ENCODE results near the gene WNT10A.

Gene WNT10A

DNA sequence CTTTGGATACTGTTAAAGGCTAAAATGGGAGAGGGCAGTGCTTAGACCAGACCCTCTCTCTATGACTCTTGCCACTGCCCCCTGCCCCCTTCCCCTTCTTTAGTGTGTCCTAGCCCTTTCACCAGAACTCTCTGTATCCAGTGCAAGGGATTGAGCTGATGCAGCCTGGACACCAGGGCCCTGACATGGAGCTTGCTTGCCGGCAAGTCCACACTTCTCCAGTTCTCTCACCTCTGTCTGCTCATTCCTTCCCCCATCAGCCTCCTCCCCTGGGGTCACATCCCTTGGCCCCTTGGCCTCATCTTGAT is 22.6 kb upstream of the WNT10A start:
- no peak for DNase-seq

DNA sequence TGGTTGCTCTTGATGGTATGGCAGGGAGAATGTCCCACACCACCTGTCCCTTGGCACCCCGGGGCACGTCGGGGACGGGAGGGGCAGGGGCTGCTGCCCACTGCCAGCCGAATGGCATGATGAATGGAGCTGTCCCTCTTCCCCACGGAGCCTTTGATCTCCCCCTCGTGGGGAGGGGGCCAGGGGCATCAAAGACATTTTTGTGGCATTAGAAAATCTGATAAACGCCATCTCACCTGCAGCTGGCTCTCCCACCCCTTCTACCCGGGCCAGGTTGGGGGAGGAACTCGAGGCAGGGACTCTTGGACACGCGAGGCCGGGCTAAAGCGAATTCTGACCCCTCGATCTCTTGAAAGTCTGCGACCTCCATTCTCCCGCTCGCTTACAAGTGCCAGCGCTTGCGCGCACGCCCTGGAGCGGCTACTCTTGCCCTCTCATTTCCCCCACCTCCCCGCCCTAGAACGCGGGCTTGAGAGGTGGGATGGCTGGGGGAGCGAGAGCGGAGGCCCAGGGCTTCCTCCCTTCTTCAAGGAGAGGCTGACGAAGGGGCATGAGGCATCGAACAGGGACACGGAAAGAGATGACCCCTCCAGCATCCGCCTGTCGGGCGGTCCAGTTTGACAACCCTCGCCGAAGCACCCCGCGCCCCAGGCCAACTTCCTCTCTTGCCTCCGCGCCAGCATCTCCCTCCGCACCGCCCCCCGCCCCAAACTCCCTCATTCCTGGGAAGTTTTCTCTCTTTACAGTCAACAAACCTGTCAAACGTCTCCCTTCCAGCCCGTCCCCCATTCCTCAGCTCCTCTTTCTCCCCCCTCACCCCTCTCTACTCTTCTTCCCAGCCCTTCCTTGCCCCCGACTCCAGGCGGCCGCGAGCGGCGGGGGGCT is 21.7 kb upstream of the WNT10A start:
- DNase-seq: peak; percentile 74

DNA sequence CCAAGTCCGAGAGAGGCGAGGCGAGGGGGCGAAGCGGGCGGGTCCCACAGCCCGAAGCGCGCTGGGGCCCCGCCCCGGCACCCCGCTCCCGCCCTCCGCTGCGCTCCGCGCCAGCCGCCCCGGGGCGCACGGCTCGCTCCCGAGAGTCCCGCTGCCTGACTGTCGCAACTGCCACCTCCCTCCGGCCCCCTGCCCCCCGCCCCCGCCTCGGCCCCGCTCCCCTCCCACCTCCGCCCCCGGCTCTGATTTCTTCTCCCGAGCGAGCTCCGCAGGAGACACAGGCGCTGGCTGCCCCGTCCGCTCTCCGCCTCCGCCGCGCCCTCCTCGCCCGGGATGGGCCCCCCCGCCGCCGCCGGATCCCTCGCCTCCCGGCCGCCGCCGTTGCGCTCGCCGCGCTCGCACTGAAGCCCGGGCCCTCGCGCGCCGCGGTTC is 21.1 kb upstream of the WNT10A start, which contains the start of gene WNT6:
Gene WNT6 (plus strand): TSS at position 250 of the 432 bp plus-strand sequence. CDS start 233 bp downstream, outside the sequence.
- peak; percentile 79 for DNase-seq

DNA sequence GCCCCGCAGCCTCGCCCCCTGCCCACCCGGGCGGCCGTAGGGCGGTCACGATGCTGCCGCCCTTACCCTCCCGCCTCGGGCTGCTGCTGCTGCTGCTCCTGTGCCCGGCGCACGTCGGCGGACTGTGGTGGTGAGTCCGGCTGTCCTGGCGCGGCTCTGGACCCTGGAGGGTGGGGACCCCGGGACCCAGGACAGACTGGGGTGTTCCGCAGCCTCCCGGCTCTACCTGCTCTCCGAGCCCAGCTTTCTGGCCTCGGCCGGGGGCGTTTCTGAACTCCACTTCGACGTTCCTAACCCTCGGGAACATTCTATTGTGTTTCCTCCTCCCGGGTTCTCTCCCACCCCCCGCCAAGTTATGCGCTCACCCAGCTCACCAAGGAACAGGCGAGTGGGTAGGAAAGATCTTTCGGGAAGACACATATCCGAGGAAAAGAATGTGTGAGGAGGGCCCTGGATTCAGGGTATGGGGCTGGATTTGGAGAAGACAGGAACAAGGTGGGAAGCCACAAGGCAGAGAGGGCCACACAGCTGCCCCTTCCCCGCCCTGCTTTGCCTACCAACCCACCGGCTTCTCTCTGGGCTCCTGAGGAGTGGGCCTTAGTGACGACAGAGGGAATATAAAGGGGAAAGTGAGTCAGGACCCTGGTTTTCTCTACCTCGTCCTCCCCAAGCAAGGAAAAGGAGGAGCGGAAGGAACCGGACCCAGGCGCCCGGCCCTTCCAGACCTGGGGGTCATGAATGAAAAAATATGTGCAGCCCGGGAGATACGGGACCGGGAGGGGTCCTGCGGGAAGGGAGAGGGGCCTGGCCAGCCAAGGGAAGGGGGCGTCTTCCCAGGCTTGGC is 20.4 kb upstream of the WNT10A start:
- DNase-seq: peak; percentile 65

DNA sequence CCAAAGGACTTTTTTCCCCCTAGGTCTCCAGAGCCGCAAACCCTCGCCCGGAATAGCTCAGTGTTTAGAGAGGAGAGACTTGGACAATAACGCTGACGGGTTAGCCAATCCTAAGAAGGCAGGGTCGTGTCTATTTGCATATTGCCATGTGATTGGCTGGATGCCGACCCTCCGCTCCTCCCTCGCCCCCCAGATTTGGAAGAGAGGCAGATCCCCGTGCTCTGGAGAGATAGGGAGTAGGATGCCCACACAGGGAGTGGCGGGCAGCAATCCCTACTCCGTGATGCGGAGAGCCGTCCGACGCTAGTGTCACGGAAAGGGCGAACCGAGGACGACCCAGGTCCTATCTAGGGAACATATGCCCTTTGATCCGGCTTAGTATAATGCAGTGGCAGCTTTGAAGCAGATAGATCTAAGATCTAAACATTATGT is 19.7 kb upstream of the WNT10A start:
- peak; percentile 97 for DNase-seq

DNA sequence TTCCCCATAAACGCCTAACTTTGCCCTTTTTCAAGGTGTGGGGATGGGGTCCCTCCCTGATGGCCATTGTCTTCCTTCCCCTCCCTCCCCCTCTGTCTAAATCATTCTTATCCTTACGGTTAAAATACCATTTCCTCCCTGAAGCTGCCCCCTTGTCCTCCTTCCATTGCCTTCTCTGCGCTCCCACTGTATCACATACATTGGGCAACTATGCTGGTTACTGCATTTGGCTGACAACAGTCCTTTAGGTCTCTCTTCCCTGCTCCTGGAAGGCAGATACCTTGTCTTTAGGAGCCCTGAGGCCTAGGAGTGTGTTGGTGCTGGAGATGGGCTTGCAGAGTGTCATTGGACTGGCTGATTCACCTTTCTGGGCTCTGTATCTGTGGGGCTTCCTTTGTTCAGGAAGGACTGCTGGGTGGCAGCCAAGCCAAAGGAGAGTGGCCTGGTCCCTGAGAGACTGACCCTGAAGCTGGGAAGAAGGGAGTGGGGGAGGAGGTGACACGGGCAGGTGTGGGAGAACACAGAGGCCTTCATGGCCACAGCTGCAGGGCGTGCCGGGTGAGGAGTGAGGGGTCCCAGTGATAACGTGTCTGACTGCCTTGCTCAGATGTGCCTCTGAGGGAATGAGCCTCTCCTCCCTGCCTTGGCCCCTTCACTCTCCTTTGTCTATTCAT is 18.9 kb upstream of the WNT10A start:
- DNase-seq: peak; percentile 62

DNA sequence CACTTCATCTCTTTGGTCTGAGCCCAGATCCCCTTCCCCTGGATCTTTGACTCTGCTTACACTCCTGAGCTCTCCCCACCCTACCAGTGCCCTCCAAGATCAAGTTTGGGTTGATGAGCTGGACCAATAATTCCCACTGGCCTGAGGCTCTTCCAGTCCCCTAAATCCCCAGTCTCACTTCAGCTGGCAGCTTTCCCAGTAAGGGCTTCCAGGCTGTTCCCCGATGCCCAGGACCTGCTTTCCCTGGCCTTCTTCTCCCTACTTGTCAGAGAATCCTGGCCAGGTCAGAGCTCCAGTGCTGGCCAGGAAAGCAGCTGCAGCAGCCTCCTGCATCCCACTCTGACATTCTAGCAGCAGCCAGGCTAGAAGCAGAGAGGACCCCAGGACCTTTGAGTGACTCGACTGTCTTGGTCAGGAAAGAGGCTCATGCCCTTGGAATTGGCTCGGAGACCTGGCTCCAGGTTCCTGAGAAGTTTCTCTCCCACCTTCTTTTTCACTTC is 17.6 kb upstream of the WNT10A start:
- no peak for DNase-seq

DNA sequence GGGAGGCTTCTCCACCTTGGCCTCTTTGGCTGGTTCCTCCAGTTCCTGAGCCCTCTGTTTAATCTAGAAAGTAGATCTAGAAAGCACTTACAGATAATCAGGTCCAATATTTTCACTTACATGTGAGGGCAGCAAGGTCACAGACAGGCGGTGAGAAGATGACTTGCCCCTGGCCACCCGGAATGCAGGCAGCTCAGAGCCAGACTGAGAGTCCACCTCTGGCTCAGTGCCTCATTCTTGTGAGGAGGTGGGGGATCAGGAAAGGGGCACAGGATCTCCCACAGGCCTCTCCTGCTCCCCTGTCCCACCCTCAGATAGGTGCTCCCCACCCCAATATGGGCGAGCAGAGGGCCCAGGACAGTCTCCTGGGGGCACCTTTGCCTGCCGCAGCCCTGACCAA is 15.3 kb upstream of the WNT10A start:
- peak; percentile 81 for DNase-seq

DNA sequence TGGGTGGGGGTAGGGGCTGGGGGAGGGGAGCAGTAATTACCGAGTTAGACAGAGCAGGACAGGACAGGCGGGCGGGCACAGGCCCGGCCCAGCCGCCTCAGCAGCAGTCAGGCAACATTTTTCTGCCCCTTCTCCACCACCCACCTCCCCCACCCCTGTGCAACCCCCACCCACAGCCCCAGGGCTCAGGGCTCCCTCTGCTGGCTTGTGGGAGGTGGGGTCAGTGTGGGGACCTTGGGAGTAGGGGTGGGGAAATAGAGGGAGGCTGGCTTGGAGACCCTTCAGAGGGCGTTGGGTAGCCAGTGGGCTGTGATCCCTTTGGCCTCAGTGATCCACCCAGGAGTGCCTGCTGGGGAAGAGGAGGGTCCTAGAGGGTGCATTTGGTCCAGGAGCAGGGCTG is 14.7 kb upstream of the WNT10A start:
- peak; percentile 79 for DNase-seq

DNA sequence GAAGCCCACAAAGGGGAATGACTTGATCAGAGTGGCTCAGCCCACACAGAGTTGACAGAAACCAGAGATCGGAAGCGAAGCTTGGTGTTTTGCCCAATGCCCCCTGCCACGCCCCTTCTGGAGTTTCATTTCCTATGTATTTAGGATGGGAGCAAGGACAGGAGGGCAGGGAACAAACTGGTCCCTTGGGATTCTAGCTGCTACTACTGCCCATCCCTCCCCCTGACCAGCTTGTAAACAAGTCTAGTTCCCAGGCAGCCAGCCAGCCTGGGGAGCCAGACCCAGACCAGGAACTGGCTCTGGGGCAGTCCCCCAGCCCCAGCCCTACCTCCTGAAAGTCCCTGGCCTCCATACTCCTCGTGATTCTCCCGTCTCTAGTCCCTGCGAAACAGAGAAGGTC is 12.8 kb upstream of the WNT10A start:
- DNase-seq: peak; percentile 62

DNA sequence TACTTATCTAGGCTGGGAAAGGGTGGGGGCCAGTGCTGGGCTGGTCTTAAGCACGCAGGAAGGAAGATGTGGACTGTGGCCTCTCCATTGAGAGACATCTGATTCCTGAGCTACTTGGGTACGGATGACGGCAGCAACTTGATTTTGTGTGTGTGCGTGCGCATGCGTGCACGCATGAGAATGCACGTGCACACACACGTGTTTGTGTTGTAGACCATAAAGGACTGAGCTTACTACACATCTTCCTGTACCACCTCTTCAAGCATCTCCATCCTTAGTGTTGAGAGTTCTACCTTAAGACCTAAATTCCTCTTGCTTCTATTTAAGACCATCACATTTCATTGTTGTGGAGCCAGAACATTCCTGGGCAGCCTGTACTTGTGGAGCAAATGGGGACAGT is 11.6 kb upstream of the WNT10A start:
- DNase-seq: no peak

DNA sequence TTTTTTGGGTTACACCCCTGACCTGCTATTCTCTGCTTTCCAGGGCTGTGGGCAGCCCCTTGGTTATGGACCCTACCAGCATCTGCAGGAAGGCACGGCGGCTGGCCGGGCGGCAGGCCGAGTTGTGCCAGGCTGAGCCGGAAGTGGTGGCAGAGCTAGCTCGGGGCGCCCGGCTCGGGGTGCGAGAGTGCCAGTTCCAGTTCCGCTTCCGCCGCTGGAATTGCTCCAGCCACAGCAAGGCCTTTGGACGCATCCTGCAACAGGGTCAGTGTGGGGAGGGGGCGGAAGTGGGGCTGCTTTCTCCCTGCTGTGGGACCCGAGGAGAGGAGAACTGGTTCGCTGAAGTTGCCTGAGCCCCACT is 9.7 kb upstream of the WNT10A start:
- DNase-seq: no peak

DNA sequence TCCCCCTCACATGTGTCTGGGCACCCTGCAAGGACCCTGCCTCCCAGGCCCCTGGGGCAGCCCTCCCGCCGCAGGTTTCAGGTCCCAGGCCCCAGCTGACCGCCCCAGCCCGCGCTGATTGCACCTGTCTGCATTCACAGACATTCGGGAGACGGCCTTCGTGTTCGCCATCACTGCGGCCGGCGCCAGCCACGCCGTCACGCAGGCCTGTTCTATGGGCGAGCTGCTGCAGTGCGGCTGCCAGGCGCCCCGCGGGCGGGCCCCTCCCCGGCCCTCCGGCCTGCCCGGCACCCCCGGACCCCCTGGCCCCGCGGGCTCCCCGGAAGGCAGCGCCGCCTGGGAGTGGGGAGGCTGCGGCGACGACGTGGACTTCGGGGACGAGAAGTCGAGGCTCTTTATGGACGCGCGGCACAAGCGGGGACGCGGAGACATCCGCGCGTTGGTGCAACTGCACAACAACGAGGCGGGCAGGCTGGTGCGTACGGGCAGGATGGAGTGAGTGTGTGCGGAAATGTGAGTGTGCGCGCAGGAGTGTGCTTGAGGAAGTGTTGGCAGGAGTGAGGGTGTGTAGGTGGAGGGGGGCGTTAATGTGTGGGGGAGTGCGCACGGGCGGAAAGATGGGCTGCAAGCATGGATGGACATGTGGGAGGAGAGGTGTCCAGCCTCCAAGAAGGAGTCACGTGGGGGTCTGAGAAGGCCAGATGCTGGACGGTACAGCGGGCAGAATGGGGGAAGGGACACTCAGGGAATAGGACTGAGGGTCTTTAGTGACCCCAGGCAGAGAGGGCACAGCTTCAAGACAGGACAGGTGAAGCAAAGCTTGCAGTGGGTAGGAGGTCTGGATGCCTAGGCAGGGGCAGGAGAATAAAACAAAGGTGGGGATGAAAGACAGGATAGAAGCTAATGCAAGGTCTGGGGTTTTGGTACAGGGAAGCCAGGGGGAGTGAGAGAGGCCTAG is 9.0 kb upstream of the WNT10A start:
- no peak for DNase-seq

DNA sequence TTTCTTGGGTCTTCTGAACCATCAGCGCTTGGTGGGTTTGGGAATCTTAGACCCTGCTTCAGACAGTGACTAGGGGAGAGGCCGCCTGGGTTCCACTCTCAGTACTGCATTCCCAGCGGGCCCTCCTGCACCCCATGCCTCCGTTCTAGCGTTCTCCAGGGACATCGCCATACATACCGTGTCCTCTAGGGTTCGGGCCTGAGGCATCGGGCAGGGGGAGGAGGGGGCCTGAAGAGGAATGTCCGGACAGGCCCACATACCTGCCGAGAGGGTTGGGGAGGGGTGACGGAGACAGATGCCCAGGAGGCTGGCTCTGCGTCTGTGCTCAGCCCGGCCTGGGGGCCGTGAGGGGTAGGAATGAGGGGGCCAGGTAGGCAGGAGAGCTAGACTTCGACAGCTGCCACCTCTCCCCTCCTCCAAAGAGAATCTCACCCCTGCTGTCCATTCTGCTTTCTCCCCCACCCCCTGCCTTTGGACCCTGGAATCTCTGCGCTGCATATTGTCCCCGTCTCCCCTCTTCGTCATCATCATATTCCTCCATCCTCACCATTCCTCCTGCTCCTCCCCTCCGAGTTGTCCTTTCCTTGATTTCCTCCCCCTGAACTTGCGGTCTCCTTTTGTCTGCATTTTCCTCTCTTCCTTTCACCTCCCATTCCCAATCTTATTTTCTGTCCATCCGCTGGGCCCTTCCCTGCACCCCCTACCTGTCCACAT is 7.8 kb upstream of the WNT10A start:
- peak; percentile 70 for DNase-seq

DNA sequence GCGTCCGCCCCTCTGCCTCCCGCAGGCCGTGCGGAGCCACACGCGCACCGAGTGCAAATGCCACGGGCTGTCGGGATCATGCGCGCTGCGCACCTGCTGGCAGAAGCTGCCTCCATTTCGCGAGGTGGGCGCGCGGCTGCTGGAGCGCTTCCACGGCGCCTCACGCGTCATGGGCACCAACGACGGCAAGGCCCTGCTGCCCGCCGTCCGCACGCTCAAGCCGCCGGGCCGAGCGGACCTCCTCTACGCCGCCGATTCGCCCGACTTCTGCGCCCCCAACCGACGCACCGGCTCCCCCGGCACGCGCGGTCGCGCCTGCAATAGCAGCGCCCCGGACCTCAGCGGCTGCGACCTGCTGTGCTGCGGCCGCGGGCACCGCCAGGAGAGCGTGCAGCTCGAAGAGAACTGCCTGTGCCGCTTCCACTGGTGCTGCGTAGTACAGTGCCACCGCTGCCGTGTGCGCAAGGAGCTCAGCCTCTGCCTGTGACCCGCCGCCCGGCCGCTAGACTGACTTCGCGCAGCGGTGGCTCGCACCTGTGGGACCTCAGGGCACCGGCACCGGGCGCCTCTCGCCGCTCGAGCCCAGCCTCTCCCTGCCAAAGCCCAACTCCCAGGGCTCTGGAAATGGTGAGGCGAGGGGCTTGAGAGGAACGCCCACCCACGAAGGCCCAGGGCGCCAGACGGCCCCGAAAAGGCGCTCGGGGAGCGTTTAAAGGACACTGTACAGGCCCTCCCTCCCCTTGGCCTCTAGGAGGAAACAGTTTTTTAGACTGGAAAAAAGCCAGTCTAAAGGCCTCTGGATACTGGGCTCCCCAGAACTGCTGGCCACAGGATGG is 7.1 kb upstream of the WNT10A start:
- no peak for DNase-seq

DNA sequence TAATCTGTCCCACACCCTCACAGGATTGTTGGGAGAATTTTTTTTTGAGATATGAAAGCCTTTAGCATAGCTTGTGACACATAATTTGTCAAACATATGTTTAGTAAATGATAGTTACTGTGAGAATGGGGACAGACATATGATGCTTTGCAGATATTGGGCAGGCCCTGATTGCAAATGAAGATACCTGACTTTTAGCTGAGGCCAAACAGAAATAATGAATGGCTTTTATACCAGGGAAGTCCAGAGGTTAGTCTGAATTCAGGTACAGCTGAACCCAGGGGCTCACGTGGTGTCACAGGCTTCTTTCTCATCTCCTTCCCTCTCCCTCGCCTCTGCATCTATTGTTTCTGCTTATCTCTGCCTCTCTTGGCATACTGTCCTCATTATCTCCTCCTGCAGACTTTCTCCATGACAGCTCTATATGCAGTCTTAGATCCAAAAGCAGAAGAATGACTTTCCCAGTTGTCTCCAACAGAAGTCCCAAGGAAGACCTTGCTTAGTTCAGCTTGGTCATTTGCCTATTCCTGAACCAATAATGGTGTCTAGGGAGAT is 4.9 kb upstream of the WNT10A start:
- DNase-seq: no peak

DNA sequence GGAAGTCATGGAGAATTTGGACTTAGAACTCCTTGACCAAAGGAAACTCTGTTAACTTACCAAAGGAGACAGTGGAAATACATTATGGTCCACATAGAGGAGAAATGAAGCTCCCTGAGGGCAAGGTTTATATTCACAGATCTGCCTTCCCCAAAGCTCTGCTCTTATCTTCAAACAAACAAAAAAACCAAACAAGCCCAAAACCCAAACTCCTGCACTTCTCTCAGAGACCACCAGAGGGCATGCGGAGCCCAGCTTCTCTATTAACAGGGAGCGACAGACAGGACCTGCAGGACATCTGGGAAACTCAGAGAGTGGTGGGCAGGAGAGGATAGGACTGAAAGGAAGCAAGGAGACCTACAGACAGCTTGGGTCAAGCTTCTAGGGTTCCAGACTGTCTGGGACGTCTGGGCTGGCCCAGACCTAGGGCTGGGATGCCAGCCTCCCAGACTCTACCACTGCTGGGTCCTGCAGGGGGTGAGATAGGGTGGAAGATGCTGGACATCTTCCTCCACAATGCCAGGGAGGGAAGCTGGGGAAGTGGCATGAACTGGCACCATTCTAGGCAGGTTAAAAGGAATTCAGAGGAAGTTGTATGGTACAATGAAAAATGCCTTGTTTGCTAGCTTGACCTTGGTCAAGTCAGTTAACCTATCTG is 4.0 kb upstream of the WNT10A start:
- DNase-seq: peak; percentile 93

DNA sequence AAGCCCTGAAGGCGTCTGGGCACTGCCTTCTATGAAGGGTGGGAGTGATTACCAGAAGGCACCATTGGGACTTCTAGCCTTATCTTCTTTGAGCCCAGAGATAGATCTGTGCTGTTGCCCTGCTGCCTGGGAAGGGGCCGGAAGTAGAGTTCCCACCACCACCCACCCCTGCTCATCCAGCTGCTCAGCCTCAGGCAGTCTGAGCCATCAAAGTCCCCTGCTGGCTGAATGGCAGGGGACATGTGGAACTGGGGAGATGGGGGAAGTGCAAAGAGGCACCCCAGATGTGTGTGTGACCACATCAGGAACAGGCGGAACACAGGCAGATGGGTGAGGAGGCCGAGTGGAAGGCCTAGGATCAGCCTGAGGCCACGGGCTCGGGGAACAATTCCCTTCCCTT is 3.3 kb upstream of the WNT10A start:
- no peak for DNase-seq

DNA sequence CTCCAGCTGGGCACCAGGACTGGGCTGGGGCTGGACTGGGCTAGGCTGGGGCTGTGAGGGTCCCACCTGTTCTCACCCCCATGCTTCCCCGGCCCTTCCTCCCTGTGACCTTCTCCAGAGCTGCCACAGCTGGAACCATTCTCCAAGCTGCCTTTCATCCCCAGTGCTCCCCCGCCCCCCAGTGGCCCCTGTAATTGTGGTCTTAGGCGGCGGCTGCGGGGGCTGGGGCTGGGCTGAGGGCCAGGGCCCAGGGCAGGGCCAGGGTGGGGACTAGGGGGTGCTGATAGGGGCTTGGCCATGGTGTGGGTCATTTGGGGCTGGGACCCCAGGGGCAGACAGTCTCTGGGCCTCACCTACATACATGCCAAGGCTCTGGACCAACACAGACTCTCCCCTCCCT is 2.8 kb upstream of the WNT10A start:
- no peak for DNase-seq

DNA sequence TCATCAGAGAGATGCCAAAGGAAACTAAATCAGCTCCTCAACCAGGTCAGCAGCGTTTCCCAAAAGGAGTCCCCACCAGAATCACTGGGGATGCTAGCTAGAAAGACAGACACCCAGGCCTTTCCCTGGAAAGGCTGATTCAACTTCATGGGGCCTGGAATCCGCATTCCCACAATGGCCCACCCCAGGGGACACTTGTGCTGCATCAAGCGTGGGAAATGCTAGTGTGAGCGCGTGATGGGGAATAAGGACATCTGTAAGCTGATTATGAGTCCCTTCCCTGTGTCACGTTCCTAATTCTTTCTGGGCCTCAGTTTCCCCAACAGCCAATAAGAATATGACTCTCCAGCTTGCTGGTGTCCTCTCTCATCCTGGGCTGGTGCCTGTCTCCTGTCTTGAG is 2.2 kb upstream of the WNT10A start:
- DNase-seq: no peak
